ENCODE data around the gene TMEM120A.
"Not testable (repeated sequence)": the region's sequence is repeated elsewhere in the genome, so short reads cannot be mapped to it uniquely, and the experiment has no call there.

The TMEM120A gene

GRCh38 chr7:75994388-75995051, at the start of gene TMEM120A:
Gene TMEM120A (minus strand): TSS chr7:75994595. CDS start chr7:75994570, 25 bp downstream.
- H3K9ac ChIP-seq (ENCODE audit: low read length), result peak within 1 kb of the TSS; percentile 70
- peaks cover 5% of the 10 kb centered on the region for H3K4me1 ChIP-seq (ENCODE audit: control insufficient read depth, insufficient read depth, low read length)
- H3K27ac ChIP-seq (ENCODE audit: low read depth, low read length), result peak within 1 kb of the TSS; percentile 93
- no peaks in the 10 kb centered on the region for H3K36me3 ChIP-seq (ENCODE audit: control insufficient read depth, insufficient read depth, low read length)
- H3K4me3 ChIP-seq (ENCODE audit: low read length), result peak within 1 kb of the TSS; percentile 89
- no peaks in the 10 kb centered on the region for H3K27me3 ChIP-seq (ENCODE audit: control insufficient read depth, insufficient read depth, low read length)

GRCh38 chr7:76040126-76040525, 45.7 kb upstream of the TMEM120A start:
- H3K27ac ChIP-seq (ENCODE audit: low read depth, low read length), result no peak overlapping the region
- peaks cover 3% of the 10 kb centered on the region for H3K36me3 ChIP-seq (ENCODE audit: control insufficient read depth, insufficient read depth, low read length)

GRCh38 chr7:76037310-76037709, 42.9 kb upstream of the TMEM120A start:
- H3K27ac ChIP-seq (ENCODE audit: low read depth, low read length), result no peak overlapping the region
- no peak overlapping the region for H3K9ac ChIP-seq (ENCODE audit: low read length)
- H3K4me3 ChIP-seq (ENCODE audit: low read length), result no peak overlapping the region
- no peaks in the 10 kb centered on the region for H3K27me3 ChIP-seq (ENCODE audit: control insufficient read depth, insufficient read depth, low read length)
- H3K4me1 ChIP-seq (ENCODE audit: control insufficient read depth, insufficient read depth, low read length), result no peaks in the 10 kb centered on the region
- H3K36me3 ChIP-seq (ENCODE audit: control insufficient read depth, insufficient read depth, low read length), result peaks cover 3% of the 10 kb centered on the region

More at GRCh38 chr7:76040126-76040525, 45.7 kb upstream of the TMEM120A start:
- H3K4me3 ChIP-seq (ENCODE audit: low read length), result no peak overlapping the region
- H3K9ac ChIP-seq (ENCODE audit: low read length), result no peak overlapping the region
- H3K27me3 ChIP-seq (ENCODE audit: control insufficient read depth, insufficient read depth, low read length), result no peaks in the 10 kb centered on the region
- H3K4me1 ChIP-seq (ENCODE audit: control insufficient read depth, insufficient read depth, low read length), result no peaks in the 10 kb centered on the region

- Histone ChIP-seq H3K4me3 (ENCODE audit: low read length) (no peak overlapping the region), H3K9ac (ENCODE audit: low read length) (no peak overlapping the region), H3K27me3 (ENCODE audit: control insufficient read depth, insufficient read depth, low read length) (no peaks in the 10 kb centered on the region), H3K36me3 (ENCODE audit: control insufficient read depth, insufficient read depth, low read length) (peaks cover 2% of the 10 kb centered on the region), H3K4me1 (ENCODE audit: control insufficient read depth, insufficient read depth, low read length) (no peaks in the 10 kb centered on the region), H3K27ac (ENCODE audit: low read depth, low read length) (no peak overlapping the region)
These were observed 37.6 kb upstream of the TMEM120A start for GRCh38 chr7:76031964-76032363.

GRCh38 chr7:76029682-76030081, 35.3 kb upstream of the TMEM120A start:
- not testable (repeated sequence) for H3K4me1 ChIP-seq (ENCODE audit: control insufficient read depth, insufficient read depth, low read length); H3K27ac ChIP-seq (ENCODE audit: low read depth, low read length); H3K36me3 ChIP-seq (ENCODE audit: control insufficient read depth, insufficient read depth, low read length); H3K9ac ChIP-seq (ENCODE audit: low read length); H3K4me3 ChIP-seq (ENCODE audit: low read length); H3K27me3 ChIP-seq (ENCODE audit: control insufficient read depth, insufficient read depth, low read length)

- Histone ChIP-seq H3K27me3 (ENCODE audit: control insufficient read depth, insufficient read depth, low read length) (no peaks in the 10 kb centered on the region), H3K36me3 (ENCODE audit: control insufficient read depth, insufficient read depth, low read length) (peaks cover 9% of the 10 kb centered on the region), H3K4me3 (ENCODE audit: low read length) (no peak overlapping the region), H3K27ac (ENCODE audit: low read depth, low read length) (no peak overlapping the region), H3K4me1 (ENCODE audit: control insufficient read depth, insufficient read depth, low read length) (no peaks in the 10 kb centered on the region), H3K9ac (ENCODE audit: low read length) (no peak overlapping the region)
These were observed 28.6 kb upstream of the TMEM120A start for GRCh38 chr7:76023002-76023401.

GRCh38 chr7:76022026-76022780, 27.8 kb upstream of the TMEM120A start:
- H3K9ac ChIP-seq (ENCODE audit: low read length), result no peak overlapping the region
- H3K4me3 ChIP-seq (ENCODE audit: low read length), result no peak overlapping the region
- H3K27me3 ChIP-seq (ENCODE audit: control insufficient read depth, insufficient read depth, low read length), result no peaks in the 10 kb centered on the region
- peaks cover 9% of the 10 kb centered on the region for H3K36me3 ChIP-seq (ENCODE audit: control insufficient read depth, insufficient read depth, low read length)
- H3K4me1 ChIP-seq (ENCODE audit: control insufficient read depth, insufficient read depth, low read length), result no peaks in the 10 kb centered on the region
- H3K27ac ChIP-seq (ENCODE audit: low read depth, low read length), result no peak overlapping the region

GRCh38 chr7:76020031-76020714, 25.8 kb upstream of the TMEM120A start:
- Histone ChIP-seq H3K36me3 (ENCODE audit: control insufficient read depth, insufficient read depth, low read length) (peaks cover 7% of the 10 kb centered on the region), H3K4me3 (ENCODE audit: low read length) (no peak overlapping the region), H3K9ac (ENCODE audit: low read length) (no peak overlapping the region), H3K4me1 (ENCODE audit: control insufficient read depth, insufficient read depth, low read length) (no peaks in the 10 kb centered on the region), H3K27ac (ENCODE audit: low read depth, low read length) (no peak overlapping the region), H3K27me3 (ENCODE audit: control insufficient read depth, insufficient read depth, low read length) (no peaks in the 10 kb centered on the region)

- not testable (repeated sequence) for H3K9ac ChIP-seq (ENCODE audit: low read length); H3K36me3 ChIP-seq (ENCODE audit: control insufficient read depth, insufficient read depth, low read length); H3K27ac ChIP-seq (ENCODE audit: low read depth, low read length); H3K4me3 ChIP-seq (ENCODE audit: low read length); H3K27me3 ChIP-seq (ENCODE audit: control insufficient read depth, insufficient read depth, low read length); H3K4me1 ChIP-seq (ENCODE audit: control insufficient read depth, insufficient read depth, low read length)
These were observed 24.1 kb upstream of the TMEM120A start for GRCh38 chr7:76018520-76018919.

GRCh38 chr7:76016191-76016947, 22.0 kb upstream of the TMEM120A start:
- no peak overlapping the region for H3K9ac ChIP-seq (ENCODE audit: low read length)

GRCh38 chr7:76011442-76011861, 17.1 kb upstream of the TMEM120A start:
- peaks cover 4% of the 10 kb centered on the region for H3K4me1 ChIP-seq (ENCODE audit: control insufficient read depth, insufficient read depth, low read length)
- peaks cover 2% of the 10 kb centered on the region for H3K36me3 ChIP-seq (ENCODE audit: control insufficient read depth, insufficient read depth, low read length)
- H3K27me3 ChIP-seq (ENCODE audit: control insufficient read depth, insufficient read depth, low read length), result no peaks in the 10 kb centered on the region
- peak overlapping the region; percentile 68 for H3K27ac ChIP-seq (ENCODE audit: low read depth, low read length)
- no peak overlapping the region for H3K9ac ChIP-seq (ENCODE audit: low read length)
- no peak overlapping the region for H3K4me3 ChIP-seq (ENCODE audit: low read length)

More at GRCh38 chr7:76016191-76016947, 22.0 kb upstream of the TMEM120A start:
- Histone ChIP-seq H3K27ac (ENCODE audit: low read depth, low read length) (no peak overlapping the region), H3K4me1 (ENCODE audit: control insufficient read depth, insufficient read depth, low read length) (peaks cover 4% of the 10 kb centered on the region), H3K36me3 (ENCODE audit: control insufficient read depth, insufficient read depth, low read length) (peaks cover 2% of the 10 kb centered on the region), H3K4me3 (ENCODE audit: low read length) (no peak overlapping the region), H3K27me3 (ENCODE audit: control insufficient read depth, insufficient read depth, low read length) (no peaks in the 10 kb centered on the region)
